PC-3 (cell line): ENCODE data around the gene WDR27. TPM values are rescaled to one million over a fixed set of nuclear protein-coding genes. Genes with fewer than 3 reads are reported as not detected.

Experiments used
- ATAC-seq: fragments of 200-7000 bp; cut with Tn5 transposase; 2 replicates; pipeline ENCODE4 v1.9.1; 2020; ENCODE audit warnings: mild to moderate bottlenecking, moderate library complexity
- BruUV-seq: library from RNA; stranded (reverse); fragments of 400-500 nt; replicated peaks from 2 replicates; lab custom pipeline; 2021; lab: Mats Ljungman, UMichigan
- CTCF ChIA-PET: fragments of 300-600 bp; sonication (Branson Sonifier 250); formaldehyde crosslinking; loops from one replicate; lab custom pipeline; 2022; ENCODE audit warnings: antibody characterized with exemption; lab: Charles Lee
- POLR2A ChIA-PET: fragments of 300-600 bp; sonication (Branson Sonifier 250); formaldehyde crosslinking; loops from one replicate; lab custom pipeline; 2022; ENCODE audit warnings: antibody characterized with exemption; ENCODE audit not compliant: unreplicated experiment; lab: Charles Lee
- DNase-seq: peaks from one replicate; pipeline ENCODE4 v3.0.0-alpha.2; 2015
- H2AFZ ChIP-seq: fragments of 300-600 bp; sonication (generic); 2 replicates; pipeline ENCODE4 v1.6.0; 2016; ENCODE audit warnings: antibody characterized with exemption, low read length
- H3F3A ChIP-seq: fragments of 300-600 bp; sonication (generic); one replicate; pipeline ENCODE4 v1.6.0; 2017; ENCODE audit warnings: antibody characterized with exemption, low read length, control low read depth, mild to moderate bottlenecking; ENCODE audit not compliant: unreplicated experiment
- H3K27ac ChIP-seq: fragments of 300-600 bp; sonication (generic); 2 replicates; pipeline ENCODE4 v1.5.1; 2016; ENCODE audit warnings: mild to moderate bottlenecking, low read length
- H3K27me3 ChIP-seq: fragments of 300-600 bp; sonication (generic); 2 replicates; pipeline ENCODE4 v1.6.1; 2016; ENCODE audit warnings: low read length, mixed read lengths
- H3K36me3 ChIP-seq: fragments of 300-600 bp; sonication (generic); 2 replicates; pipeline ENCODE4 v1.6.1; 2016; ENCODE audit warnings: low read depth, mixed run types, low read length, mixed read lengths
- H3K4me1 ChIP-seq: fragments of 300-600 bp; sonication (generic); 2 replicates; pipeline ENCODE4 v1.5.1; 2016; ENCODE audit warnings: low read length; ENCODE audit not compliant: insufficient read depth
- H3K4me2 ChIP-seq: fragments of 300-600 bp; sonication (generic); 2 replicates; pipeline ENCODE4 v1.6.0; 2016; ENCODE audit warnings: low read length
- H3K4me3 ChIP-seq: fragments of 300-600 bp; sonication (generic); 2 replicates; pipeline ENCODE4 v1.5.1; 2016; ENCODE audit warnings: mild to moderate bottlenecking, low read length, mixed read lengths
- H3K79me2 ChIP-seq: fragments of 300-600 bp; sonication (generic); 2 replicates; pipeline ENCODE4 v1.6.1; 2017; ENCODE audit warnings: low read length, mixed read lengths
- H3K9ac ChIP-seq: fragments of 300-600 bp; sonication (generic); 2 replicates; pipeline ENCODE4 v1.6.0; 2016; ENCODE audit warnings: mild to moderate bottlenecking, low read length
- H3K9me2 ChIP-seq: fragments of 300-600 bp; sonication (generic); replicated peaks from 2 replicates; pipeline ENCODE4 v1.6.1; 2016; ENCODE audit warnings: mixed run types, low read length, mixed read lengths
- H3K9me3 ChIP-seq: fragments of 300-600 bp; sonication (generic); 2 replicates; pipeline ENCODE4 v1.6.1; 2016; ENCODE audit warnings: low read length, mixed read lengths
- H4K20me1 ChIP-seq: fragments of 300-600 bp; sonication (generic); 2 replicates; pipeline ENCODE4 v1.6.1; 2016; ENCODE audit warnings: low read length, mixed read lengths
- CTCF ChIP-seq: fragments of 300-600 bp; sonication (generic); conservative IDR thresholded peaks from 2 replicates; pipeline ENCODE4 v1.5.1; 2017; ENCODE audit warnings: antibody characterized with exemption, low read depth, mild to moderate bottlenecking, low read length
- EZH2 ChIP-seq: fragments of 300-600 bp; sonication (generic); IDR thresholded peaks from one replicate; pipeline ENCODE4 v1.6.1; 2017; ENCODE audit warnings: antibody characterized with exemption, mild to moderate bottlenecking, low read length; ENCODE audit not compliant: unreplicated experiment
- EZH2phosphoT487 ChIP-seq: fragments of 300-600 bp; sonication (generic); IDR thresholded peaks from 2 replicates; pipeline ENCODE4 v1.6.1; 2018; ENCODE audit warnings: mild to moderate bottlenecking, antibody characterized with exemption, low read length, borderline replicate concordance
- intact Hi-C: fragments of 100-400 bp; cut with micrococcal nuclease; formaldehyde crosslinking; loops from 2 replicates; pipeline ENCODE4 v1.9.0; 2023
- total RNA-seq: library from RNA; depleted of rRNA; stranded (reverse); fragments of >200 nt; gene quantifications from 2 replicates; pipeline ENCODE4 v1.2.3, GENCODE V29; 2014

WDR27 gene
- total RNA-seq, 1 experiment from 2014 or later, result 20.0 TPM

- TF ChIP-seq CTCF, result no peak
- no peak for TF ChIP-seq EZH2
- no peak for TF ChIP-seq EZH2phosphoT487
- no peak overlapping the region for H3K27ac ChIP-seq
- H3K4me2 ChIP-seq, result no peak overlapping the region
- no peaks in the 10 kb centered on the region for H3K79me2 ChIP-seq
- no peaks in the 10 kb centered on the region for H3K27me3 ChIP-seq
- no peaks in the 10 kb centered on the region for H3K9me2 ChIP-seq
- no TSS peak for BruUV-seq
- ATAC-seq, result no peak
- intact Hi-C loops, result no loop called here
- no peak for DNase-seq
- H3K9me3 ChIP-seq, result no peaks in the 10 kb centered on the region
- H2AFZ ChIP-seq, result no peak overlapping the region
- H3K4me3 ChIP-seq, result no peak overlapping the region
- H3K4me1 ChIP-seq, result no peaks in the 10 kb centered on the region
- CTCF ChIA-PET, result no interaction called here
- no peaks in the 10 kb centered on the region for H3K36me3 ChIP-seq
- no peak overlapping the region for H3K9ac ChIP-seq
- POLR2A ChIA-PET, result no interaction called here
- no peaks in the 10 kb centered on the region for H3F3A ChIP-seq
- H4K20me1 ChIP-seq, result no peaks in the 10 kb centered on the region
These were observed 206.2 kb downstream of the WDR27 start for GRCh38 chr6:169495601-169496000.

GRCh38 chr6:169494038-169494437 is 207.8 kb downstream of the WDR27 start:
- CTCF ChIA-PET, result no interaction called here

More at GRCh38 chr6:169494038-169494437, 207.8 kb downstream of the WDR27 start:
- no peaks in the 10 kb centered on the region for H3K4me1 ChIP-seq
- intact Hi-C loops, result no loop called here
- H3K4me2 ChIP-seq, result no peak overlapping the region
- POLR2A ChIA-PET, result interaction anchor here (0.6 kb wide), 1 partner anchor 285 kb away, joined by 3 read pairs; no protein-coding TSS in a partner anchor
- no peaks in the 10 kb centered on the region for H3K9me3 ChIP-seq
- no peaks in the 10 kb centered on the region for H3K79me2 ChIP-seq
- DNase-seq (no peak), ATAC-seq (no peak)
- H3K9me2 ChIP-seq, result no peaks in the 10 kb centered on the region
- H3K4me3 ChIP-seq, result no peak overlapping the region
- no TSS peak for BruUV-seq
- H3F3A ChIP-seq, result no peaks in the 10 kb centered on the region
- no peak for TF ChIP-seq EZH2phosphoT487
- TF ChIP-seq CTCF, result no peak
- TF ChIP-seq EZH2, result no peak
- H3K9ac ChIP-seq, result no peak overlapping the region
- no peaks in the 10 kb centered on the region for H3K27me3 ChIP-seq
- H3K27ac ChIP-seq, result no peak overlapping the region
- H3K36me3 ChIP-seq, result no peaks in the 10 kb centered on the region
- H4K20me1 ChIP-seq, result no peaks in the 10 kb centered on the region
- H2AFZ ChIP-seq, result no peak overlapping the region
